Neural cell (in vitro differentiated cells): ENCODE measurements around the gene DCBLD1. TPM values are rescaled to one million over a fixed set of nuclear protein-coding genes. Genes with fewer than 3 reads are reported as not detected.
"Not testable (repeated sequence)": the region's sequence is repeated elsewhere in the genome, so short reads cannot be mapped to it uniquely, and the experiment has no call there.

Experiments
- H2AFZ ChIP-seq: fragments of 200-600, 300-800 bp; sonication (generic), shearing (Covaris generic); 2 replicates; pipeline ENCODE4 v1.6.0; 2014; ENCODE audit warnings: low read depth, mild to moderate bottlenecking, antibody characterized with exemption, low read length, moderate library complexity
- H3F3A ChIP-seq: fragments of 200-600 bp; shearing (Covaris generic); 2 replicates; pipeline ENCODE4 v1.6.1; 2016; ENCODE audit warnings: mild to moderate bottlenecking, moderate library complexity, mixed read lengths, antibody characterized with exemption, low read length; ENCODE audit not compliant: insufficient read depth, poor library complexity, severe bottlenecking
- H3K27ac ChIP-seq: fragments of 200-600, 300-800 bp; sonication (generic), shearing (Covaris generic); 2 replicates; pipeline ENCODE4 v1.5.1; 2014; ENCODE audit warnings: mild to moderate bottlenecking, low read length, moderate library complexity
- H3K27me3 ChIP-seq: fragments of 300-800, 200-600 bp; sonication (generic), shearing (Covaris generic); 2 replicates; pipeline ENCODE4 v1.6.0; 2014; ENCODE audit warnings: mild to moderate bottlenecking, low read depth, low read length, moderate library complexity; ENCODE audit not compliant: insufficient read depth
- H3K36me3 ChIP-seq: fragments of 300-800, 200-600 bp; sonication (generic), shearing (Covaris generic); 2 replicates; pipeline ENCODE4 v1.5.1; 2014; ENCODE audit warnings: mild to moderate bottlenecking, antibody characterized with exemption, low read length, moderate library complexity; ENCODE audit not compliant: insufficient read depth
- H3K4me2 ChIP-seq: fragments of 300-800, 200-600 bp; sonication (generic), shearing (Covaris generic); 2 replicates; pipeline ENCODE4 v1.6.0; 2014; ENCODE audit warnings: mild to moderate bottlenecking, low read length
- H3K4me3 ChIP-seq: fragments of 300-800, 200-600 bp; sonication (generic), shearing (Covaris generic); 2 replicates; pipeline ENCODE4 v1.5.1; 2014; ENCODE audit warnings: mild to moderate bottlenecking, low read length, moderate library complexity
- H3K79me2 ChIP-seq: fragments of 200-600 bp; shearing (Covaris generic); replicated peaks from 2 replicates; pipeline ENCODE4 v1.6.0; 2014; ENCODE audit warnings: mild to moderate bottlenecking, low read length, moderate library complexity; ENCODE audit not compliant: insufficient read depth
- H3K9ac ChIP-seq: fragments of 300-800, 200-600 bp; sonication (generic), shearing (Covaris generic); 2 replicates; pipeline ENCODE4 v1.6.1; 2016; ENCODE audit warnings: mild to moderate bottlenecking, low read length, mixed read lengths
- H3K9me2 ChIP-seq: fragments of 200-600 bp; shearing (Covaris generic); 2 replicates; pipeline ENCODE4 v1.6.1; 2016; ENCODE audit warnings: mild to moderate bottlenecking, low read length, mixed read lengths; ENCODE audit not compliant: insufficient read depth
- H3K9me3 ChIP-seq: fragments of 200-600, 300-800 bp; sonication (generic), shearing (Covaris generic); 2 replicates; pipeline ENCODE4 v1.6.1; 2016; ENCODE audit warnings: mild to moderate bottlenecking, mixed run types, low read length, moderate library complexity, mixed read lengths
- H4K20me1 ChIP-seq: fragments of 200-600 bp; shearing (Covaris generic); 2 replicates; pipeline ENCODE4 v1.6.1; 2016; ENCODE audit warnings: mild to moderate bottlenecking, mixed run types; ENCODE audit not compliant: insufficient read depth
- CTCF ChIP-seq: fragments of 450-650 bp; IDR thresholded peaks from 2 replicates; pipeline ENCODE4 v1.5.1; 2014; ENCODE audit warnings: antibody characterized with exemption, mild to moderate bottlenecking, moderate library complexity; ENCODE audit not compliant: poor library complexity, severe bottlenecking
- EP300 ChIP-seq: fragments of 450-650 bp; conservative IDR thresholded peaks from 2 replicates; pipeline ENCODE4 v1.6.1; 2014; ENCODE audit warnings: antibody characterized with exemption, mild to moderate bottlenecking, moderate library complexity; ENCODE audit not compliant: poor library complexity, severe bottlenecking
- EZH2 ChIP-seq: fragments of 200-600, 300-800 bp; shearing (Covaris generic), sonication (generic); IDR thresholded peaks from 2 replicates; pipeline ENCODE4 v1.6.1; 2014; ENCODE audit warnings: antibody characterized with exemption, low read length, borderline replicate concordance, mild to moderate bottlenecking; ENCODE audit not compliant: insufficient read depth, poor library complexity, severe bottlenecking
- MXI1 ChIP-seq: fragments of 450-650 bp; conservative IDR thresholded peaks from 2 replicates; pipeline ENCODE4 v1.6.1; 2014; ENCODE audit warnings: antibody characterized with exemption, mild to moderate bottlenecking; ENCODE audit not compliant: poor library complexity, severe bottlenecking
- POLR2AphosphoS5 ChIP-seq: IDR thresholded peaks from 2 replicates; pipeline ENCODE4 v1.6.1; 2012
- RAD21 ChIP-seq: fragments of 450-650 bp; conservative IDR thresholded peaks from 2 replicates; pipeline ENCODE4 v1.6.1; 2014; ENCODE audit warnings: antibody characterized with exemption, mild to moderate bottlenecking, moderate library complexity
- REST ChIP-seq: IDR thresholded peaks from 2 replicates; pipeline ENCODE4 v1.6.1; 2012; ENCODE audit warnings: borderline replicate concordance
- SMC3 ChIP-seq: fragments of 450-650 bp; conservative IDR thresholded peaks from 2 replicates; pipeline ENCODE4 v1.6.1; 2014; ENCODE audit warnings: antibody characterized with exemption, mild to moderate bottlenecking, moderate library complexity; ENCODE audit not compliant: poor library complexity
- TAF1 ChIP-seq: IDR thresholded peaks from 2 replicates; pipeline ENCODE4 v1.6.1; 2012; ENCODE audit warnings: low read depth
- polyA plus RNA-seq: library from polyadenylated mRNA; depleted of rRNA; stranded (reverse); fragments of >200 nt; gene quantifications from 2 replicates; pipeline ENCODE4 v1.2.3, GENCODE V29; 2014

DCBLD1 gene
- polyA plus RNA-seq, 1 donor from 2014 or later = 11.4 TPM

GRCh38 chr6:117515326-117515725 is 32.9 kb downstream of the DCBLD1 start:
- no peak for TF ChIP-seq EZH2
- Histone ChIP-seq H3F3A (no peaks in the 10 kb centered on the region), H3K79me2 (no peaks in the 10 kb centered on the region), H3K4me3 (no peak overlapping the region), H3K4me2 (no peak overlapping the region), H4K20me1 (no peaks in the 10 kb centered on the region), H2AFZ (no peak overlapping the region), H3K36me3 (no peaks in the 10 kb centered on the region), H3K9me3 (no peaks in the 10 kb centered on the region), H3K27ac (no peak overlapping the region), H3K27me3 (no peaks in the 10 kb centered on the region), H3K9ac (no peak overlapping the region), H3K9me2 (no peaks in the 10 kb centered on the region)

- not testable (repeated sequence) for H2AFZ ChIP-seq, H3K36me3 ChIP-seq, H3K9ac ChIP-seq, H3F3A ChIP-seq, H3K27me3 ChIP-seq, H3K4me3 ChIP-seq, H3K27ac ChIP-seq, H3K9me3 ChIP-seq, H3K9me2 ChIP-seq, H4K20me1 ChIP-seq, H3K79me2 ChIP-seq, H3K4me2 ChIP-seq
Measured at GRCh38 chr6:117517995-117518394, 35.5 kb downstream of the DCBLD1 start.

GRCh38 chr6:117518870-117519269 is 36.4 kb downstream of the DCBLD1 start:
- Histone ChIP-seq H3K36me3 (no peaks in the 10 kb centered on the region), H3F3A (no peaks in the 10 kb centered on the region), H4K20me1 (no peaks in the 10 kb centered on the region), H3K4me2 (no peak overlapping the region), H3K27me3 (no peaks in the 10 kb centered on the region), H3K9me2 (no peaks in the 10 kb centered on the region), H2AFZ (no peak overlapping the region), H3K79me2 (no peaks in the 10 kb centered on the region), H3K4me3 (no peak overlapping the region), H3K9me3 (no peaks in the 10 kb centered on the region), H3K27ac (no peak overlapping the region), H3K9ac (no peak overlapping the region)
- no peak for TF ChIP-seq EP300
- no peak for TF ChIP-seq POLR2AphosphoS5
- TF ChIP-seq MXI1 = no peak
- no peak for TF ChIP-seq EZH2
- TF ChIP-seq TAF1 = no peak
- no peak for TF ChIP-seq SMC3
- no peak for TF ChIP-seq RAD21
- no peak for TF ChIP-seq CTCF
- TF ChIP-seq REST = no peak
